ENCODE data around the gene PLAC8L1. TPM values are rescaled to one million over a fixed set of nuclear protein-coding genes. Genes with fewer than 3 reads are reported as not detected.

Gene PLAC8L1
- total and polyA plus RNA-seq, 2 of the 4 experiments (the other 2 are of a cell fraction) = 0.27 TPM; not detected in 1

DNA sequence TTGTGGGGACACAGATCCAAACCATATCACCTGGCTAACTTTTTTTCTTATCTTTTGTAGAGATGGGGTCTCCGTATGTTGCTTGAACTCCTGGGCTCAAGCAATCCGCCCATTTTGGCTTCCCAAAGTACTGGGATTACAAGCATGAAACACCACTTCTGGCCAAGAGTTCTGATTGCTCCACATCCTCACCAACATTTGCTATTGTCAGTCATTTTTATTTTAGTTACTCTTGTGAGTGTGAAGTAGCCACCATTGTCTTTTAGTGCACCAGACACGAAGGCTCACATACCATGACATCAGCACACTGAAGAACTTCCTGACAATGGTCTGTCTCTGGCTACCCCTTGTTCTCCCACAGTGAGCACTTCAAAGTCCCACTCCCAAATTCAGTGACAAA, 17.3 kb downstream of the PLAC8L1 start:
- Histone ChIP-seq H3K36me3 (ENCODE audit: control insufficient read depth, insufficient read depth, low read length) (no peaks in the 10 kb centered on the region), H3K4me2 (ENCODE audit: low read depth, low read length) (no peak overlapping the region), H3K4me3 (ENCODE audit: insufficient read depth, low read depth, low read length) (no peak overlapping the region), H3K9ac (ENCODE audit: low read depth, low read length) (no peak overlapping the region), H2BK120ac (ENCODE audit: low read depth, low read length) (no peak overlapping the region), H2AK5ac (ENCODE audit: low read depth, low read length) (no peak overlapping the region), H4K8ac (ENCODE audit: low read depth in 2 of 2, low read length in 2 of 2) (no peak overlapping the region), H3K4me1 (ENCODE audit: control insufficient read depth, insufficient read depth, low read length) (no peaks in the 10 kb centered on the region), H3K9me1 (ENCODE audit: insufficient read depth, low read length) (no peaks in the 10 kb centered on the region), H2BK15ac (ENCODE audit: low read depth, low read length) (no peak overlapping the region), H3K9me3 (ENCODE audit: control insufficient read depth, insufficient read depth, low read length) (0 out of 2 replicates have a peak, but pooled peaks cover under 1% of the 10 kb centered on the region), H4K20me1 (ENCODE audit: insufficient read depth, low read length) (no peaks in the 10 kb centered on the region), H3K23ac (ENCODE audit: low read depth, low read length) (no peak overlapping the region), H3K79me1 (ENCODE audit: low read depth in 1 of 2, low read length in 2 of 2) (no peaks in the 10 kb centered on the region), H4K91ac (ENCODE audit: insufficient read depth, low read depth, low read length) (no peak overlapping the region), H2AFZ (replicated peaks; ENCODE audit: low read length, poor library complexity) (no peak overlapping the region), H2BK20ac (ENCODE audit: low read depth, low read length) (no peak overlapping the region), H4K5ac (ENCODE audit: low read depth, low read length) (no peak overlapping the region), H3K4ac (ENCODE audit: low read depth, low read length) (no peak overlapping the region), H3K27ac (ENCODE audit: insufficient read depth, low read length) (no peak overlapping the region), H2AK9ac (replicated peaks; ENCODE audit: low read depth, low read length, poor library complexity) (no peak overlapping the region), H3K14ac (replicated peaks; ENCODE audit: low read depth, low read length) (no peak overlapping the region), H3K18ac (ENCODE audit: low read depth, low read length) (no peak overlapping the region), H3K56ac (ENCODE audit: extremely low read depth, insufficient read depth, low read length) (no peak overlapping the region), H2BK5ac (ENCODE audit: low read depth, low read length, poor library complexity, severe bottlenecking) (no peak overlapping the region), H3K27me3 (ENCODE audit: control insufficient read depth, insufficient read depth, low read length) (no peaks in the 10 kb centered on the region)
- ATAC-seq (ENCODE audit: low read depth) = no peak
- in situ Hi-C loops (cut with MboI; ENCODE audit: low sequenced_read_pairs) = no loop called here
- TF ChIP-seq MAZ (IDR thresholded peaks at IDR 0.05; ENCODE audit: borderline replicate concordance, low read depth, low read length) (no peak), CHD1 (IDR thresholded peaks at IDR 0.05; ENCODE audit: low read depth, low read length) (no peak), USF2 (IDR thresholded peaks at IDR 0.05; ENCODE audit: low read depth, low read length) (no peak), RFX5 (IDR thresholded peaks at IDR 0.05; ENCODE audit: low read depth, low read length) (no peak), CTCF (conservative IDR thresholded peaks at IDR 0.05; ENCODE audit: low read depth, low read length) (no peak), FOS (IDR thresholded peaks at IDR 0.05; ENCODE audit: low read depth, low read length) (no peak), CEBPB (IDR thresholded peaks at IDR 0.05; ENCODE audit: low read depth, low read length) (no peak), RAD21 (IDR thresholded peaks at IDR 0.05; ENCODE audit: low read length) (no peak), BHLHE40 (IDR thresholded peaks at IDR 0.05; ENCODE audit: low read depth, low read length) (no peak)
- CTCF ChIA-PET = no interaction called here
- dilution Hi-C loops (cut with HindIII; ENCODE audit: low sequenced_read_pairs, unreplicated experiment) = no loop called here
- POLR2A ChIA-PET (ENCODE audit: unreplicated experiment) = no interaction called here
- BruUV-seq (replicated peaks) = no TSS peak
- no CpG with 5 or more reads among the region's 3 CpGs for WGBS, 2 experiments (ENCODE audit: extremely low coverage in 2 of 2, insufficient read length in 1 of 2)
- no peak for DNase-seq
- intact Hi-C loops (cut with micrococcal nuclease) = no loop called here

All from IMR-90 (cell line).